ENCODE data around the gene CD86. TPM values are rescaled to one million over a fixed set of nuclear protein-coding genes. Genes with fewer than 3 reads are reported as not detected.

Gene CD86
- polyA plus RNA-seq, 1 donor from 2014 or later, result not detected

GRCh38 chr3:122101646-122102045 lies 46.5 kb downstream of the CD86 start:
- no peak overlapping the region for H3K27ac ChIP-seq (ENCODE audit: low read length)
- no peak overlapping the region for H3K9ac ChIP-seq (ENCODE audit: low read length)
- no peak overlapping the region for H2AFZ ChIP-seq (ENCODE audit: low read depth, low read length)
- H3K9me3 ChIP-seq (ENCODE audit: low read length), result no peaks in the 10 kb centered on the region
- TF ChIP-seq SMC3 (conservative IDR thresholded peaks at IDR 0.05; ENCODE audit: poor library complexity) (peak; percentile 71), CTCF (IDR thresholded peaks at IDR 0.05; ENCODE audit: poor library complexity, severe bottlenecking) (peak; percentile 83), POLR2AphosphoS5 (IDR thresholded peaks at IDR 0.05) (no peak), RAD21 (conservative IDR thresholded peaks at IDR 0.05) (peak; percentile 85), TAF1 (IDR thresholded peaks at IDR 0.05; ENCODE audit: low read depth) (no peak)
- H3K4me3 ChIP-seq (ENCODE audit: low read length), result no peak overlapping the region
- H3F3A ChIP-seq (ENCODE audit: insufficient read depth, low read length, poor library complexity, severe bottlenecking), result peaks cover 3% of the 10 kb centered on the region
- H3K27me3 ChIP-seq (ENCODE audit: insufficient read depth, low read depth, low read length), result no peaks in the 10 kb centered on the region
- H3K4me2 ChIP-seq (ENCODE audit: low read length), result no peak overlapping the region
- no peaks in the 10 kb centered on the region for H4K20me1 ChIP-seq (ENCODE audit: insufficient read depth)
- no peaks in the 10 kb centered on the region for H3K79me2 ChIP-seq (replicated peaks; ENCODE audit: insufficient read depth, low read length)
- no peaks in the 10 kb centered on the region for H3K9me2 ChIP-seq (ENCODE audit: insufficient read depth, low read length)
- H3K36me3 ChIP-seq (ENCODE audit: insufficient read depth, low read length), result no peaks in the 10 kb centered on the region

DNA sequence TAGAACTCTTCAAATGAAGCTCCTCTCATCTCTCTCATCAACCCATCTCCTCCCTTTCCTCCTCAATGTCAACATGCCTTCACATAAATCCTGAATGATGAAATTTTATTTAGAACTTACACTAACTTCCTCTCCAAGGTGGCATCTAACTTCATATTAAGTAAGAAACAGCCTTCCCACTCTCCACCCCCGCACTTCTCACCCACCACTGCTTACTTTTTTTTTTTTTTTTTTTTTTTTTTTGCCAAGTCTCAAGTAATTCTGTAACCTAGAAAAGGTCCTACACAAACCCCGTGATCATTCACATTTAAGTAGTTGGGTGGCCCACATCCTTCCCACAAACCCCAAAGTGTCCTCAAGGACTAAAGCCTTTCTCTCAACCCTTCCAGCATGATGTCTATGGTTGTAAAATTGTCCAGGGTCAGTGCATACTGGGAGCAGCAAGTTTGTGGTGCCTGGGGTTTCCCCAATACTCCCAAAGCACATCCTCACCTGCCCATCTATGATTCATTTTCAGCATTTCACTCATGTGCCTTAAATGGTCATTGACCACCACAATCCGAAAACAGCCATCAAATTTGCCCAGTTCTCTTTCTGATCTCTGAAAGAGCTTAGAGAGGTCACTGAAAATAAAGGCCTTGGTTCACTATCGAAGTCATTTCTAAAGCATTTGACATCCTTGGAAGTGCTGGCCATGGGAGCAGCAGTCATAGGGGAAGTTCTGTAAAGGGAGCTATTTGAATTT lies 47.2 kb downstream of the CD86 start:
- Histone ChIP-seq H3K9ac (ENCODE audit: low read length) (no peak overlapping the region), H2AFZ (ENCODE audit: low read depth, low read length) (no peak overlapping the region)
- TF ChIP-seq EZH2 (IDR thresholded peaks at IDR 0.05; ENCODE audit: borderline replicate concordance, insufficient read depth, low read length, poor library complexity, severe bottlenecking) (no peak), EP300 (conservative IDR thresholded peaks at IDR 0.05; ENCODE audit: poor library complexity, severe bottlenecking) (no peak), POLR2AphosphoS5 (IDR thresholded peaks at IDR 0.05) (no peak), TAF1 (IDR thresholded peaks at IDR 0.05; ENCODE audit: low read depth) (no peak)

GRCh38 chr3:122103821-122104514 lies 48.8 kb downstream of the CD86 start:
- Histone ChIP-seq H3K36me3 (ENCODE audit: insufficient read depth, low read length) (no peaks in the 10 kb centered on the region), H2AFZ (ENCODE audit: low read depth, low read length) (no peak overlapping the region), H3K27ac (ENCODE audit: low read length) (no peak overlapping the region), H4K20me1 (ENCODE audit: insufficient read depth) (no peaks in the 10 kb centered on the region), H3K79me2 (replicated peaks; ENCODE audit: insufficient read depth, low read length) (no peaks in the 10 kb centered on the region), H3K9me3 (ENCODE audit: low read length) (no peaks in the 10 kb centered on the region), H3K27me3 (ENCODE audit: insufficient read depth, low read depth, low read length) (no peaks in the 10 kb centered on the region), H3K4me2 (ENCODE audit: low read length) (no peak overlapping the region), H3K9ac (ENCODE audit: low read length) (no peak overlapping the region), H3K9me2 (ENCODE audit: insufficient read depth, low read length) (no peaks in the 10 kb centered on the region), H3F3A (ENCODE audit: insufficient read depth, low read length, poor library complexity, severe bottlenecking) (no peaks in the 10 kb centered on the region), H3K4me3 (ENCODE audit: low read length) (no peak overlapping the region)
- TF ChIP-seq MXI1 (conservative IDR thresholded peaks at IDR 0.05; ENCODE audit: poor library complexity, severe bottlenecking) (no peak), EP300 (conservative IDR thresholded peaks at IDR 0.05; ENCODE audit: poor library complexity, severe bottlenecking) (no peak), TAF1 (IDR thresholded peaks at IDR 0.05; ENCODE audit: low read depth) (no peak), SMC3 (conservative IDR thresholded peaks at IDR 0.05; ENCODE audit: poor library complexity) (no peak), EZH2 (IDR thresholded peaks at IDR 0.05; ENCODE audit: borderline replicate concordance, insufficient read depth, low read length, poor library complexity, severe bottlenecking) (no peak), POLR2AphosphoS5 (IDR thresholded peaks at IDR 0.05) (no peak), RAD21 (conservative IDR thresholded peaks at IDR 0.05) (no peak), REST (IDR thresholded peaks at IDR 0.05; ENCODE audit: borderline replicate concordance) (no peak), CTCF (IDR thresholded peaks at IDR 0.05; ENCODE audit: poor library complexity, severe bottlenecking) (no peak)

More for the DNA sequence above, 47.2 kb downstream of the CD86 start:
- H3K4me2 ChIP-seq (ENCODE audit: low read length), result no peak overlapping the region
- no peaks in the 10 kb centered on the region for H3K27me3 ChIP-seq (ENCODE audit: insufficient read depth, low read depth, low read length)
- H3K9me3 ChIP-seq (ENCODE audit: low read length), result no peaks in the 10 kb centered on the region
- no peaks in the 10 kb centered on the region for H3K9me2 ChIP-seq (ENCODE audit: insufficient read depth, low read length)
- H3K4me3 ChIP-seq (ENCODE audit: low read length), result no peak overlapping the region
- peaks cover 3% of the 10 kb centered on the region for H3F3A ChIP-seq (ENCODE audit: insufficient read depth, low read length, poor library complexity, severe bottlenecking)
- H3K27ac ChIP-seq (ENCODE audit: low read length), result no peak overlapping the region
- no peaks in the 10 kb centered on the region for H3K36me3 ChIP-seq (ENCODE audit: insufficient read depth, low read length)
- no peaks in the 10 kb centered on the region for H4K20me1 ChIP-seq (ENCODE audit: insufficient read depth)
- H3K79me2 ChIP-seq (replicated peaks; ENCODE audit: insufficient read depth, low read length), result no peaks in the 10 kb centered on the region

Measured in neural cell (in vitro differentiated cells).